Epithelial cell of proximal tubule (primary cell): ENCODE data around the gene PFKP. TPM values are rescaled to one million over a fixed set of nuclear protein-coding genes. Genes with fewer than 3 reads are reported as not detected.

Source experiments
- DNase-seq: peaks from one replicate; pipeline ENCODE4 v3.0.0-alpha.2; 2011; ENCODE audit warnings: low read depth
- H3K4me3 ChIP-seq: 2 replicates; pipeline ENCODE4 v1.5.1; 2011; ENCODE audit warnings: low read depth, mild to moderate bottlenecking, low read length
- total RNA-seq: library from RNA; depleted of rRNA; stranded (reverse); fragments of >200 nt; gene quantifications from 2 replicates; pipeline ENCODE4 v1.2.3, GENCODE V29; 2015
- TF ChIP-seq, protein P1 (sequence below): conservative IDR thresholded peaks from 2 replicates; pipeline ENCODE4 v1.5.1; 2012; ENCODE audit warnings: low read depth, mild to moderate bottlenecking, low read length

Gene PFKP
- total RNA-seq, 1 donor from 2014 or later, result 402 TPM

DNA sequence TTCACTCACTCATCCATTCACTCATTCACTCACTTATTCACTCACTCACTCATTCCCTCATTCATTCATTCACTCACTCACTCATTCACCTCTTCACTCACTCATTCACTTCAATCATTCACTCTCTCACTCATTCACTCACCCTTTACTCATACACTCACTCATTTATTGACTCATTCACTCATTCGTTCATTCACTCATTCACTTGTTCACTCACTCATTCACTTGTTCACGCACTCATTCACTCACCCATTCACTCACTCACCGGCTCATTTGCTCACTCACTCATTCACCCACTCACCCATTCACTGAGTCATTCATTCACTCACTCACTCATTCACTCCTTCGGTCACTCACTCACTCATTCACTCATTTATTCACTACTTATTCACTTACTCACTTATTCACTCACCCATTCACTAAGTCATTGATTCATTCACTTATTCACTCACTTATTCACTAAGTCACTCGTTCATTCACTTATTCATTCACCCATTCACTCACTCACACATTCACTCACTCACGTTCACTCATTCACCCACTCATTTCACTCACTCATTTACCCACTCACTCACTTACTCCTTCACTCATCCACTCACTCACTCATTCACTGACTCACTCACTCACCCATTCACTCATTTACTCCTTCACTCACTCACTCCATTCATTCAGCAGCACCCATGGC lies 4.7 kb upstream of the PFKP start:
- TF ChIP-seq, protein P1, sequence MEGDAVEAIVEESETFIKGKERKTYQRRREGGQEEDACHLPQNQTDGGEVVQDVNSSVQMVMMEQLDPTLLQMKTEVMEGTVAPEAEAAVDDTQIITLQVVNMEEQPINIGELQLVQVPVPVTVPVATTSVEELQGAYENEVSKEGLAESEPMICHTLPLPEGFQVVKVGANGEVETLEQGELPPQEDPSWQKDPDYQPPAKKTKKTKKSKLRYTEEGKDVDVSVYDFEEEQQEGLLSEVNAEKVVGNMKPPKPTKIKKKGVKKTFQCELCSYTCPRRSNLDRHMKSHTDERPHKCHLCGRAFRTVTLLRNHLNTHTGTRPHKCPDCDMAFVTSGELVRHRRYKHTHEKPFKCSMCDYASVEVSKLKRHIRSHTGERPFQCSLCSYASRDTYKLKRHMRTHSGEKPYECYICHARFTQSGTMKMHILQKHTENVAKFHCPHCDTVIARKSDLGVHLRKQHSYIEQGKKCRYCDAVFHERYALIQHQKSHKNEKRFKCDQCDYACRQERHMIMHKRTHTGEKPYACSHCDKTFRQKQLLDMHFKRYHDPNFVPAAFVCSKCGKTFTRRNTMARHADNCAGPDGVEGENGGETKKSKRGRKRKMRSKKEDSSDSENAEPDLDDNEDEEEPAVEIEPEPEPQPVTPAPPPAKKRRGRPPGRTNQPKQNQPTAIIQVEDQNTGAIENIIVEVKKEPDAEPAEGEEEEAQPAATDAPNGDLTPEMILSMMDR, result no peak

DNA sequence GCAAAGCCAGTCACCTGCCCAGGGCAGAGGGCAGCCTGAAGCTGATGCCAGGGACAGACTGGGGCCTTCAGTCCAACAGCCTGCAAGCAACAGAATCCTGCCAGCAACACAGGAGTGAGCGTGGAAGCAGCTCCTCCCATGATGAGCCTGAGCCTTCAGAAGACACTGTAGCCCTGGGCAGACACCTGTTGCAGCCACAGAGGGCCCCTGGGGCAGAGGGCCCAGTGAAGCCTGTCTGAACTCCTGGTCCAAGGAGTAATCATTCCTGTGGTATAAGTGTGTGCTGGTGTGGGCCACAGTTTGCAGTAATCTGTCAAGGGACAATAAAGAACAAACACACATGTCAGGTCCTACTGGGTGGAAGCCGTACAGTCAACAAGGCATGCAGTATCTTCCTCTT lies 2.9 kb upstream of the PFKP start:
- H3K4me3 ChIP-seq, result no peak overlapping the region
- DNase-seq, result no peak
- TF ChIP-seq, protein P1, result no peak

More for the DNA sequence above, 4.7 kb upstream of the PFKP start:
- H3K4me3 ChIP-seq, result no peak overlapping the region
- DNase-seq, result no peak

DNA sequence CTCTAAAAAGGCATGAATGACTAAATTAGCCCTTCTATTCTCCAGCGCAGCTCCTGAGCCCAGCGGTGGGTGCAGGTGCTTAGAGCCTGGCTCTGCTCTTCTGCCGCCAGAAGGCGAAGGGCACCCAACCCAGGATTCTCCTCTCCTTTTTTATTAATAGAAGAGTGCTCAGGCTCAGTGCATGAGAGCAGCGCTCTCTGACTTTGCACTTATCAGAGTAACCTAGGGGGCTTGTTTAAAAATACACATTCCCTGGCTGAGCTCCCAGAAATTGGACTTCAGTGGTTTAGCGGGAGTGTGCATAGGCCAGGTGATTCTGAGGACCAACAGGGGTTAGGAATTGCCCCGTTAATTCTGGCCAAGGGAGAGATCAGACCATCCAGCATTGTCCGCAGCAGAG lies 1.7 kb upstream of the PFKP start:
- no peak for DNase-seq
- TF ChIP-seq, protein P1, result no peak

DNA sequence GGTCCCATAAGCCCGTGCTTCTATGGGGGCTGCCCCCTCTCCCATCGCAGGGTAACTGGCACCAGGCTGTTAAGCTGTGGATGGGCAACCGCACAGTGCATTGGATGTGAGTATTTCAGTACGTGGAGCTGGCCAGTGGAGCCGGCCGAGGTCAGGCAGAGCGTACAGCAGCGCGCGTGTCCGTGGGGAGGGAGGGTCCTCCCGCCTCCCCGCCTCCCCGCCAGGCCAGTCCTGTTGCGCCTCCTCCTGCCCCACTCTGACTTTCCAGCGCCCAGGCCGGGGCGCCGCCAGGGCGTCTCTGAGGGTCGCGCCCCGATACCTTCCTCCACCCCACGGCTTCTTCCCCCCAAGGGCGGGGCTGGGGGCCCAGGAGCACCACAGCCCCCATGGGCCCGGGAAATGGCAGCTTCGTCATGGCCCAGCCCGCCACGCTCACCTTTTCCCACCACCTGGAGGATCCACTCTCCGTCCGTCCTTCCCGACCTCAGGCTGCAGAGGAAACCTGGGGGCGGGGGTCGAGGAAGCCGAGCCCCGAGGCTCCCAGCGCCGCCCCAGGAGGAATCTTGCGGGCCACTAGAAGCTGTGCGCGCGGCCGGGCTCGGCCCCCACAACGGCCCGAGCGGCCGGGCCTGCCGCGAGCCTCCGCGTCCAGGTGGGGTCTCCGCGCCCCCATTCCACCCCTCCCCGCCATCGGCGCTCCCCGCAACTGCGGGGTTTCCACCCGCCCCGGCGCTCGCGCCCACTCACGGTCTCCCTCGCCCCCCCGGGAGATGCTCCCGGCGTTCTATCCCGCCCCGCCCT lies 831 bp upstream of the PFKP start:
- TF ChIP-seq, protein P1, result no peak
- no peak for DNase-seq
- H3K4me3 ChIP-seq, result peak overlapping the region; percentile 91

More for the DNA sequence above, 1.7 kb upstream of the PFKP start:
- H3K4me3 ChIP-seq, result no peak overlapping the region

DNA sequence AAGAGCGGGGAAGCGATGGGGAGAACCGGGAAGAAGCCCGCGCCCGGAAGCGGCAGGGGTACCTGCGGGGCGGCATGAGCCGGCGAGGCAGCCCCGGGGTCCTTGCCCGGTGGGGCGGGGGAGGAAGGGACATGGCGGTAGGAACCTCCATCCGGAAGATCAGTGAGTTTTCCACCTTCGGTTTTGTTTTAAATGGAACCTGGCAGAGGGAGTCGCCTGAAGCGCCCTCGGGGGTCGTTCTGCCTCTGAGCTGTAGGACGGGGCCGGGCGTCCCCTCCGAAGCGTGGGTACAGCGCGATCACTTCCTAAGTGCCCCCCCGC lies 471 bp downstream of the PFKP start:
- no peak for DNase-seq
- peak overlapping the region; percentile 91 for H3K4me3 ChIP-seq
- TF ChIP-seq, protein P1, result no peak

DNA sequence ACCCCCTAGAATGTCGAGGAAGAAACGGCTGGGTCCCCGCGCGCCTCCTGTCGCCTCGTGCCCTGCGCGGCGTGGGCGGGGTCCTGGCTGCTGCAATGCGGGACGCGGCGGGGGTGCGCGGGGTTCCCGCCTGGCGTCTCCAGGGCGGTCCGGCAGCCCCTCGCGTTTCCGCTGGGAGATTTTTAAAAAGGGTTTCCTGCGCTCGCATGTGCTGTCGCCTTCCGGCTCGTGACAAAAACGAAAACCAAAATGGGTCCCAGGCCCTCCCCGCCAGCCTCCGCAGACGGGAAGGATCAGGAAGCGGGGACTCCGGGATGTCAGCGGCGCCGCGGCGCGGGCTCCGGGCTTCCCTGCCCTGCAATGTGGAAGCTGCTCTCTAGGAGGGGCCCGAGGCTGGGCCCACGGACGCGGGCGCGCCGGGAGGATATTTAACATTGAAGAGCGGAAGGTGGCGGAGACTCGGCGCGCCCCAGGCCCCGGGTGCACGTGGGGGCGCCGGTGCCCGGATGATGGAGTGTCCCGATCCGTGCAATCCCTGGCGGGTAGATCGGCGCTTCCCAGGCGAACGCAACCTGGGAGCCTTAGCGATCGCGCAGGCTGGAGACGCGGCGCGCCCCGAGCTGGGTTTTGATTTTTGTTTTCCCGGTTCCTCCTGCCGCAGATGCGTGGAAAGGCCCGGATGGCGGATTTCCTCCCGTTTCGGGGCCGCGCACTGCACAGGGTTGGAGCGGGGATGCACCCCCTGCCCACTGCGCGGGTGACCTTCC lies 1.0 kb downstream of the PFKP start:
- TF ChIP-seq, protein P1, result no peak
- peak overlapping the region; percentile 91 for H3K4me3 ChIP-seq
- DNase-seq, result no peak
